ENCODE results near the gene EIF3M. TPM values are rescaled to one million over a fixed set of nuclear protein-coding genes. Genes with fewer than 3 reads are reported as not detected.

Gene EIF3M
- total and polyA plus RNA-seq, 2 of the 8 experiments (the other 6 are each of a cell fraction or from before 2014, with no cell fraction given), result 302 to 444 TPM

GRCh38 chr11:32597921-32598320 is 14.3 kb downstream of the EIF3M start:
- Histone ChIP-seq H3K4me1 (replicated peaks in 1 of 4; ENCODE audit: control insufficient read depth in 3 of 4, insufficient read depth in 4 of 4, low read length in 3 of 4) (0 out of 7 replicates have a peak, but pooled peaks cover 0 to 3% (median 0%) of the 10 kb centered on the region in 4 experiments), H2AK5ac (ENCODE audit: low read depth, low read length) (no peak overlapping the region), H3K27me3 (replicated peaks in 1 of 4; ENCODE audit: control insufficient read depth in 3 of 4, extremely low read depth in 1 of 4, insufficient read depth in 3 of 4, low read length in 3 of 4) (no peaks in the 10 kb centered on the region), H3K23me2 (ENCODE audit: low read depth, low read length) (no peaks in the 10 kb centered on the region), H2BK20ac (ENCODE audit: low read length) (no peak overlapping the region), H2BK5ac (ENCODE audit: low read depth, low read length) (no peak overlapping the region), H3K23ac (ENCODE audit: insufficient read length) (no peak overlapping the region), H4K8ac (ENCODE audit: extremely low read depth, insufficient read depth, low read length) (no peak overlapping the region), H4K20me1 (replicated peaks in 1 of 2; ENCODE audit: control insufficient read depth in 1 of 2, insufficient read depth in 2 of 2, low read length in 2 of 2) (peaks cover 0 to 2% of the 10 kb centered on the region in 2 experiments), H3K4ac (replicated peaks; ENCODE audit: insufficient read length, low read depth, low read length) (no peak overlapping the region), H3K4me3 (ENCODE audit: extremely low read depth in 1 of 4, insufficient read depth in 2 of 4, low read depth in 3 of 4, low read length in 4 of 4) (no peak overlapping the region), H3K56ac (replicated peaks; ENCODE audit: insufficient read length, low read depth, low read length) (no peak overlapping the region), H3K9ac (replicated peaks in 1 of 4; ENCODE audit: extremely low read depth in 1 of 4, low read depth in 3 of 4, low read length in 3 of 4) (no peak overlapping the region; a peak in 1 of 7 replicates), H3K36me3 (ENCODE audit: control insufficient read depth in 2 of 4, insufficient read depth in 4 of 4, low read length in 3 of 4) (peaks cover 6 to 96% (median 54%) of the 10 kb centered on the region in 4 experiments), H4K5ac (ENCODE audit: insufficient read length, low read depth, low read length) (no peak overlapping the region), H3K27ac (ENCODE audit: low read depth, low read length) (no peak overlapping the region), H3K18ac (ENCODE audit: extremely low read depth, low read length) (no peak overlapping the region), H2BK120ac (replicated peaks; ENCODE audit: low read depth, low read length) (no peak overlapping the region), H3K4me2 (ENCODE audit: insufficient read depth in 1 of 2, low read depth in 2 of 2, low read length in 2 of 2) (no peak overlapping the region), H3K79me1 (ENCODE audit: low read depth, low read length) (no peaks in the 10 kb centered on the region), H3K9me3 (ENCODE audit: insufficient read depth in 2 of 2, low read depth in 1 of 2, low read length in 1 of 2) (no peaks in the 10 kb centered on the region), H3K79me2 (ENCODE audit: control insufficient read depth in 1 of 2, insufficient read depth in 2 of 2, low read length in 2 of 2) (peaks cover 0 to 6% of the 10 kb centered on the region in 2 experiments; a peak in 1 of 4 replicates), H3K14ac (ENCODE audit: insufficient read length) (no peak overlapping the region), H2AFZ (ENCODE audit: low read length) (no peak overlapping the region), H2BK15ac (ENCODE audit: low read length) (no peak overlapping the region), H4K91ac (replicated peaks; ENCODE audit: insufficient read length, low read length) (no peak overlapping the region), H2BK12ac (ENCODE audit: low read depth, low read length) (no peak overlapping the region)
- FAIRE-seq (no peak), DNase-seq (ENCODE audit: low read depth in 1 of 2, low spot score in 2 of 2) (no peak)
- ChIA-PET POLR2A (ENCODE audit: partially characterized antibody) (interaction anchor here (0.5 to 1.5 kb wide), 4 partner anchors 10 to 167 kb away, joined by 3 to 5 read pairs (median 4); partner anchors contain the start of gene EIF3M), CTCF (ENCODE audit: partially characterized antibody) (interaction anchor here (1.3 kb wide), 1 partner anchor 11 kb away, joined by 3 read pairs; no protein-coding TSS in a partner anchor)
- WGBS, 2 experiments (ENCODE audit: extremely low coverage in 1 of 2, insufficient coverage in 1 of 2, insufficient read length in 1 of 2, insufficient replicate concordance in 2 of 2, low coverage in 1 of 2, low lambda C conversion rate in 2 of 2, missing lambda C conversion rate in 1 of 2), result 65% methylated on average over 1 of the region's 1 CpG; no CpG with 5 or more reads in 1 of the 2 experiments
- TF ChIP-seq BCL11A (IDR thresholded peaks at IDR 0.05; ENCODE audit: low read depth in 2 of 2, low read length in 2 of 2) (no peak), POLR2A (IDR thresholded peaks at IDR 0.05; ENCODE audit: control extremely low read depth in 1 of 2, low read depth in 2 of 2, low read length in 2 of 2) (no peak), SP4 (IDR thresholded peaks at IDR 0.05; ENCODE audit: low read length) (no peak), SIN3A (conservative IDR thresholded peaks at IDR 0.05 in 1 of 2, IDR thresholded peaks at IDR 0.05 in 1 of 2; ENCODE audit: low read depth in 1 of 2, low read length in 2 of 2) (no peak)

Measured in H1 (cell line).